IPS DF 6.9 (cell line): ENCODE results near the gene TSSK6.

Source experiments
- DNase-seq: peaks from one replicate; pipeline ENCODE4 v3.0.0-alpha.2; 2013; ENCODE audit warnings: low read depth, low spot score
- H3K27ac ChIP-seq: one replicate; pipeline ENCODE4 v1.5.1; 2013; ENCODE audit warnings: low read length, control low read depth
- H3K27me3 ChIP-seq: 2 replicates; pipeline ENCODE4 v1.6.1; 2013; ENCODE audit warnings: mild to moderate bottlenecking, low read length; ENCODE audit not compliant: control insufficient read depth, insufficient read depth
- H3K36me3 ChIP-seq: 2 replicates; pipeline ENCODE4 v1.6.1; 2013; ENCODE audit warnings: low read length; ENCODE audit not compliant: control insufficient read depth, insufficient read depth
- H3K4me1 ChIP-seq: 2 replicates; pipeline ENCODE4 v1.6.1; 2013; ENCODE audit warnings: low read length; ENCODE audit not compliant: control insufficient read depth, insufficient read depth
- H3K4me3 ChIP-seq: 2 replicates; pipeline ENCODE4 v1.5.1; 2013; ENCODE audit warnings: mild to moderate bottlenecking, low read length
- H3K9me3 ChIP-seq: 2 replicates; pipeline ENCODE4 v1.6.1; 2013; ENCODE audit warnings: low read length, inconsistent platforms; ENCODE audit not compliant: control insufficient read depth, insufficient read depth
- WGBS: extraction: QIAGEN DNeasy Blood & Tissue Kit; methylation state at CpG from one replicate; pipeline ENCODE4 v1.1.7; 2013; ENCODE audit warnings: mixed read lengths, missing lambda C conversion rate; ENCODE audit not compliant: insufficient read length, insufficient coverage; 5-methylcytosine and 5-hydroxymethylcytosine counted together

TSSK6 gene

DNA sequence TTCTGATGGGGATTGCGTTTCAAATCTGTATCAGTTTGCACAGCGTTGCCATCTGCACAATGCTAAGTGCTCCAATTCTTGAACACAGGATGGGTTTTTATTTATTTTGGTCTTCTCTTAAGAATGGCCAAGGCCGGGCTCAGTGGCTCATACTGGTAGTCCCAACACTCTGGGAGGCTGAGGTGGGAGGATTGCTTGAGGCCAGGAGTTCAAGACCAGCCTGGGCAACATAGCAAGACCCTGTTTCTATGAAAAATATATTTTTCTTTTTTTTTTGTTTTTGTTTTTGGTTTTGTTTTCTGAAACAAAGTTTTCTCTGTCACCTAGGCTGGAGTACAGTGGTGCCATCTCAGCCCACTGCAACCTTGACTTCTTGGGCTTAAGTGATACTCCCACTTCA lies 7.8 kb upstream of the TSSK6 start:
- no peaks in the 10 kb centered on the region for H3K27me3 ChIP-seq
- H3K36me3 ChIP-seq, result peaks cover 14% of the 10 kb centered on the region
- H3K4me1 ChIP-seq, result 0 out of 2 replicates have a peak, but pooled peaks cover 2% of the 10 kb centered on the region
- no CpG with 5 or more reads among the region's 3 CpGs for WGBS
- no peak for DNase-seq
- no peak overlapping the region for H3K4me3 ChIP-seq
- H3K27ac ChIP-seq, result no peak overlapping the region
- H3K9me3 ChIP-seq, result no peaks in the 10 kb centered on the region; the same call in 1 of the 2 replicates

DNA sequence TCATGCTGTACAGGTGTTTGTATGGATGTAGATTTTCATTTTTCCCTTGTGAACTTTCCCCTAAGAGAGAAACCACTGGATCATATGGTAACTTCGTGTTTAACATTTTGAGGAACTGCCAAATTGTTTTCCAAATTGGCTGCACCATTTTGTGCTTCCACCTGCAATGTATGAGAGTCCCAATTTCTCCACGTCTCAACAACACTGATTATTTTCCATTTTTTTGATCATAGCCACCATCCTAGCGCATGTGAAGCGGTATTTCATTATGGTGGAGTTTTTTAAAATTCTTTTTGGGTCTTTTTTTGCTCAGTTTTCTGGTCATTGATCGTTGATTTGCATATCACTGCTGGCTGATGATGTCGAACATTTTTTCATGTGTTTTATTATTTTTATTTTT lies 5.6 kb upstream of the TSSK6 start:
- Histone ChIP-seq H3K4me3 (no peak overlapping the region), H3K27ac (no peak overlapping the region), H3K9me3 (no peaks in the 10 kb centered on the region; the same call in 1 of the 2 replicates), H3K4me1 (0 out of 2 replicates have a peak, but pooled peaks cover 2% of the 10 kb centered on the region), H3K27me3 (no peaks in the 10 kb centered on the region), H3K36me3 (peaks cover 8% of the 10 kb centered on the region; the same call in 1 of the 2 replicates)
- no peak for DNase-seq
- no CpG with 5 or more reads among the region's 6 CpGs for WGBS

DNA sequence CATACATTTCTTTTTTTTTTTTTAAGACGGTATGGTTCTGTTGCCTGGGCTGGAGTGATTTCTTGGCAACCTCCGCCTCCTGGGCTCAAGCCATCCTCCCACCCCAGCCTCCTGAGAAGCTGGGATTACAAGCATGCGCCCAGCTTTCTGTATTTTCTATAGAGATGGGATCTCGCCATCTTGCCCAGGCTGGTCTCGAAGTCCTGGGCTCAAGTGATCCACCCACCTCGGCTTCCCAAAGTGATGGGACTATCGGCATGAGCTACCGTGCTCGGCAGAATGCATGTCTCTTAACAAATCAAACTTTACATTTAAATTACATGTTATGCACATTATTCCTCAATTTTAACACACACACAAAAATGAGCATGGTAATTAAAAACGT lies 1.9 kb upstream of the TSSK6 start:
- no peak overlapping the region for H3K4me3 ChIP-seq
- no peaks in the 10 kb centered on the region; the same call in 1 of the 2 replicates for H3K9me3 ChIP-seq
- no peak overlapping the region for H3K27ac ChIP-seq
- no peaks in the 10 kb centered on the region for H3K27me3 ChIP-seq
- H3K36me3 ChIP-seq, result peaks cover 9% of the 10 kb centered on the region; the same call in 1 of the 2 replicates
- WGBS, result no CpG with 5 or more reads among the region's 10 CpGs
- no peaks in the 10 kb centered on the region for H3K4me1 ChIP-seq
- no peak for DNase-seq

DNA sequence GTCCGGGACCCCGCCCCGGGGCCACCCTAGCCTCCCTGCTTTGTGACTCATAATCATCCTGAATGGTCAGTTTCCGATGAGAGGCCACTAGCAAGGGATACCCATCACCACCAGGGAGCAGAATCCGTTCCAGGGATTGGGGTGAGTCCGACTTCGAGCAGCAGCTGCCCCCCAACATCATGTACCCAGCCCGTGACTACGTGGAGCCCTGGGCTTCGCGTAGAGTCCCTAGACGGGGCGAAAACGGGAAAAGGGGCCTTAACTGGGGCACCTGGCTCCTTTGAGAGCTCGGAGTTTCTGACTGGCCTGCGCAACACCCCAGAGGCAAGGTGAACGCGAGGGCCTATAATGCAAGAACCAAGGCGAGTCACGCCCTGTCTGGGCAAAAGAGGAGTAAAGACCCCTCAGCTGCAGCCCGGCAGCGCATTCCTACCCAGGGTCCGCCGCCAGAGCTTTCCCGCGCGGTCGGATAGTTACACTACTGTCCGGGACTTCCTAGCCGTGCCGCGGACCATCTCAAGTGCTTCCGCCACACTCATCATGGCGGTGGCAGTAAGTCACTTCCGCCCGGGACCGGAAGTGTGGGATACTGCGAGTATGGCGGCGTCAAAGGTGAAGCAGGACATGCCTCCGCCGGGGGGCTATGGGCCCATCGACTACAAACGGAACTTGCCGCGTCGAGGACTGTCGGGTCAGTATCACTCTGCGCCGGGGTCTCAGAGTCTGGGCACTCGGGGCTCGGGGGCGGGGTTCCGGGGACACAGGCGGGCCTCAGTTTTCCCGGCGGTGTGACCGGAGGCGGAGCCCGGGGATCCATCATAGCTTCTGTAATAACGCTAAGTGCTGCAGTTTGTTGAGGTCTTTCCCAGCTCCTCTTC lies 533 bp upstream of the TSSK6 start, which contains the start of gene NDUFA13:
NDUFA13 (plus strand) TSS at position 584 of the 878 bp plus-strand sequence; CDS start at position 598, 14 bp downstream.
- Histone ChIP-seq H3K4me1 (no peaks in the 10 kb centered on the region), H3K36me3 (peaks cover 9% of the 10 kb centered on the region; the same call in 1 of the 2 replicates), H3K4me3 (peak within 1 kb of the TSS; percentile 75), H3K27ac (no peak within 1 kb of the TSS), H3K27me3 (no peaks in the 10 kb centered on the region), H3K9me3 (no peaks in the 10 kb centered on the region)
- peak; percentile 93 for DNase-seq
- WGBS, result no CpG with 5 or more reads among the region's 61 CpGs

DNA sequence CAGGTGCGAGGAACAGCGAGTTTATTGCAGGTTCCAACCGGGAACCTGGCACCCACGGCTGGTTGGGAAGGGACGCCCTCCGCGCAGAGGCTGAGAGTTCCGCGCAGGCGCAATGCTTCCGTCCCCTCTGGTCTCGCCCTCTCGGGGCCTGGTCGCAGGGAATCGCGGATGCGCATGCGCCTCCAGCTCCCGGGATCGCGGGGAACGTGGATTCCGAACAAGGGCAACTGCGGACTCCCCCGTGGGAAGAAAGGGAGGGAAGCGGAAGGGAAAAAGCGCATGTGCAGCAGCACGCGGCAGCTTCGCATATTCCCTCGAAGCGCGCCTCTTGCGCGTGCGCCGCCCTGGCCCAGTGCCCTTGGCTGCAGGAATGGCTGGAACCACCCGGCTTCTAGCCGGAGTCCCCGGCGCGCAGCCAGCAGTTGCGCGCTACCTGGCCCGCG lies 1.1 kb downstream of the TSSK6 start:
- Histone ChIP-seq H3K36me3 (peaks cover 3% of the 10 kb centered on the region; the same call in 1 of the 2 replicates), H3K27me3 (no peaks in the 10 kb centered on the region), H3K27ac (no peak overlapping the region), H3K4me3 (no peak overlapping the region), H3K9me3 (no peaks in the 10 kb centered on the region), H3K4me1 (no peaks in the 10 kb centered on the region)
- DNase-seq, result no peak
- no CpG with 5 or more reads among the region's 46 CpGs for WGBS

DNA sequence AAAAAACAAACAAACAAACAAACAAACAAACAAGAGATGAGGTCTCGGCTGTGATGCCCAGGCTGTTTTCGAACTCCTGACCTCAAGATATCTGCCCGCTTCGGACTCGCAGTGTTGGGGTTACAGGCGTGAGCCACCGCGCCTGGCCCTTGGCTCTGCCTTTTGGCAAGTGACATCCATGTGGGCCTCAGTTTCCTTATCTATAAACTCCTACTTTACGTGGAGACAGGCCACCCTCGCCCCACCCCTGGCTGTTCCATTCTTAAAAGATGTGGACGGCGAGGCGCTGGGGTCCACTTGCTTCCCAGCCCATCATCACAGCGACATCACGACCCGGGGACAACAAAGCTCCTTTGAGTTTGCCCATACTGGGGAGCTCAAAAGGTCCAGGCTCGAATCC lies 1.7 kb downstream of the TSSK6 start:
- no peak overlapping the region for H3K27ac ChIP-seq

DNA sequence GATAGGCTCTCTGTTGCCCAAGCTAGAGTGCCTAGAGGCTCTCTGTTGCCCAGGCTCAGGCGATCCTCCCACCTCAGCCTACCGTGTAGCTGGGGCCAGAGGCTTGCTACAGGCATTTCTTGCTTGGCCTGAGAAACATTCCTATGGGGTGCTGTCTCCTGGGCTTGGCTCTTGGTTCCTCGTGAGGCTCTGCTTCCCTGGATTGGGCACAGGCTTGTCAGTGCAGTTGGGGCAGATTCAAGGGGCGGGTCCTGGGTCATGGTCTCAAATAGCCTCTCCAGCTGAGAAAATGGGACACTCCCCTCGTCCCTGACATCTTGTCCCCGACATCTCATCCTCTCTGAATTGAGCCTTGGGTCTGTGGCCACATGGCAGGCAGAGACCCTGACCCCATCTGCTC lies 4.9 kb downstream of the TSSK6 start:
- H3K4me1 ChIP-seq, result no peaks in the 10 kb centered on the region
- WGBS, result no CpG with 5 or more reads among the region's 6 CpGs
- no peak overlapping the region for H3K27ac ChIP-seq
- no peak overlapping the region for H3K4me3 ChIP-seq
- H3K36me3 ChIP-seq, result peaks cover 12% of the 10 kb centered on the region; the same call in 1 of the 2 replicates
- no peaks in the 10 kb centered on the region for H3K9me3 ChIP-seq
- no peaks in the 10 kb centered on the region for H3K27me3 ChIP-seq
- DNase-seq, result no peak

More for the DNA sequence above, 1.7 kb downstream of the TSSK6 start:
- H3K9me3 ChIP-seq, result no peaks in the 10 kb centered on the region
- H3K27me3 ChIP-seq, result no peaks in the 10 kb centered on the region
- no peaks in the 10 kb centered on the region for H3K4me1 ChIP-seq
- no CpG with 5 or more reads among the region's 17 CpGs for WGBS
- no peak for DNase-seq
- peaks cover 3% of the 10 kb centered on the region; the same call in 1 of the 2 replicates for H3K36me3 ChIP-seq
- no peak overlapping the region for H3K4me3 ChIP-seq

DNA sequence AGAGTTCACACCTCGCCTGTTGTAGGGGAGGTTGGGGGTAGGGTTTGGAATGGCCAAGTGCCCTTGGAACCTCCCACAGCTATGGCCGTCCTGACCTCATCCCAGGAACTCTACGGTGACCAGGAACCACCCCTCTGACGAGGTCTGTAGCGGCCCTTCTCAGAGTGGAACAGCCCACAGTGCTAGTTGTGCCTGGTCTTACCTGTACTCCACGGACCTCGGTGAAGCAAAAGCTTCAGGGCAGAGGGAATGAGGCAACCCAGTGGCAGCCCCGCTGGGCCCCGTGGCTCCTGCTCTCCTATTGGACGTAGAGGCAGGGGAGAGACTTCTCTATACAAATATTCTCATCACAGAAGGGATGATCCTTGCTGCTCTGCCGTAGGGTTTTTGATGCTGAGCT lies 7.1 kb downstream of the TSSK6 start:
- no peak overlapping the region for H3K4me3 ChIP-seq
- no CpG with 5 or more reads among the region's 11 CpGs for WGBS
- H3K27me3 ChIP-seq, result no peaks in the 10 kb centered on the region
- H3K36me3 ChIP-seq, result peaks cover 13% of the 10 kb centered on the region; the same call in 1 of the 2 replicates
- no peaks in the 10 kb centered on the region for H3K4me1 ChIP-seq
- no peak overlapping the region for H3K27ac ChIP-seq
- no peak for DNase-seq
- no peaks in the 10 kb centered on the region for H3K9me3 ChIP-seq

DNA sequence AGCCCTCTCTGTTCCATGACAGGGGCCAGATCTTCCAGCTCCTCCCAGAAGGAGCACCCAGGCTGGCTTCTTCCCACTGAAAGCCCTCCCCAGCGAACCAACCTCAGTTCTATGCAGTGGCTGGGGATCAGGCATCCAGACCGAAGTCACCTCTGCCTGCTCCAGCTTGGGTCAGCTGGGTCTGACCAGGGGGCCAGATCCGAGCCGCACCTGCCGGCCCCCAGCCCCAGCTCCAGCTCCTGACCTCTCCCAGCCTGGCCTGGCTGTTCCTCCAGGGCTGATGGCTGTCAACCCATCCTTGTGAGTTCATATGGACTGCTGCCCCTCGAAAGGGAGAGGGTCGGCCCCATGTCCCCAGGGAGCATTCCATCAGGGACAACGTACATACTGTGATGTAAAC lies 8.0 kb downstream of the TSSK6 start:
- Histone ChIP-seq H3K36me3 (peaks cover 20% of the 10 kb centered on the region), H3K27me3 (no peaks in the 10 kb centered on the region), H3K4me1 (no peaks in the 10 kb centered on the region), H3K4me3 (no peak overlapping the region), H3K27ac (no peak overlapping the region), H3K9me3 (no peaks in the 10 kb centered on the region)
- no peak for DNase-seq
- no CpG with 5 or more reads among the region's 8 CpGs for WGBS

DNA sequence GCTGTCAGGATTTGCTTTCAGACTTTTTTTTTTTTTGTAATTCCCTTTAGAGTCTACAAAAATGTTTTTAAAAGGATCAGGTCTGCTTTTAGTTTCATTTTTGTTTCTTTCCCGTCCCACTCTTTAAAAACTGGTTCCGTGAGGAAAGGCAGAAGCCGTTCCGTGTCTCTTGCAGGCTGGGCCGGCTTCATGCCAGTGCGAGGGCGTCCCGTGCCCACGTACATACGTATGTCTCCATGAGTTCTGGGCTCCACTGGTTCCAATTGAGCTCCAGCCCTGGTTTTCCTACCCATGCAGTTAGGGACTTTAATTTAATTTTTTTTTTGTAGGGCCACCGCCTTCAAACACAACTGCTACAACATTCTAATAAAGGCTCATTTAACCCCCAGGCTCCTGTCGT lies 8.8 kb downstream of the TSSK6 start:
- no peak overlapping the region for H3K27ac ChIP-seq
- no peaks in the 10 kb centered on the region for H3K4me1 ChIP-seq
- no peaks in the 10 kb centered on the region for H3K27me3 ChIP-seq
- peaks cover 27% of the 10 kb centered on the region for H3K36me3 ChIP-seq
- DNase-seq, result no peak
- H3K9me3 ChIP-seq, result no peaks in the 10 kb centered on the region
- no CpG with 5 or more reads among the region's 12 CpGs for WGBS
- no peak overlapping the region for H3K4me3 ChIP-seq
